Loucy (cell line): ENCODE measurements around the gene ACAP1.

Experiments used
- EZH2phosphoT487 ChIP-seq: fragments of 200-600 bp; IDR thresholded peaks from 2 replicates; pipeline ENCODE4 v1.6.1; 2018; ENCODE audit warnings: antibody characterized with exemption, mild to moderate bottlenecking, moderate library complexity, borderline replicate concordance
- TF ChIP-seq, protein P1 (sequence below): fragments of 200-600 bp; sonication (generic); conservative IDR thresholded peaks from 2 replicates; pipeline ENCODE4 v1.5.1; 2014; ENCODE audit warnings: mild to moderate bottlenecking, antibody characterized with exemption, low read length

DNA sequence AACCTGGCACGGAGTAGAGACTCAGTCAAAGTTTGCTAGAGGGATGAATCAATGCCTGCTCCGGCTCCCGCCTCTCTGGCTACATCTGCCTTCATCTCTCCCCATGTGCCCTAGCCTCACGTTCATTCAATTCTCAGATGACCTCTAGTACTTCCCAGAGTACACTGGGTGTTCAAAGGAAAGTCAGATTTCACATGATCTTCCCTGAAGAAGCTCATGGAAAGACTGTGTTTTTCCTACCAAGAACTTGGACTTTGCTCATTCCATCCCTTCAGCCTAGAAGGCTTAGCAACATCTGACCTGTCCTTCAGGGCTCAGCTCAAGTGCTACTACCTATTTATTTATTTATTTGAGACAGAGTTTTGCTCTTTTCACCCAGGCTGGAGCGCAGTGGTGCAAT lies 33.5 kb downstream of the ACAP1 start:
- TF ChIP-seq, protein P1, sequence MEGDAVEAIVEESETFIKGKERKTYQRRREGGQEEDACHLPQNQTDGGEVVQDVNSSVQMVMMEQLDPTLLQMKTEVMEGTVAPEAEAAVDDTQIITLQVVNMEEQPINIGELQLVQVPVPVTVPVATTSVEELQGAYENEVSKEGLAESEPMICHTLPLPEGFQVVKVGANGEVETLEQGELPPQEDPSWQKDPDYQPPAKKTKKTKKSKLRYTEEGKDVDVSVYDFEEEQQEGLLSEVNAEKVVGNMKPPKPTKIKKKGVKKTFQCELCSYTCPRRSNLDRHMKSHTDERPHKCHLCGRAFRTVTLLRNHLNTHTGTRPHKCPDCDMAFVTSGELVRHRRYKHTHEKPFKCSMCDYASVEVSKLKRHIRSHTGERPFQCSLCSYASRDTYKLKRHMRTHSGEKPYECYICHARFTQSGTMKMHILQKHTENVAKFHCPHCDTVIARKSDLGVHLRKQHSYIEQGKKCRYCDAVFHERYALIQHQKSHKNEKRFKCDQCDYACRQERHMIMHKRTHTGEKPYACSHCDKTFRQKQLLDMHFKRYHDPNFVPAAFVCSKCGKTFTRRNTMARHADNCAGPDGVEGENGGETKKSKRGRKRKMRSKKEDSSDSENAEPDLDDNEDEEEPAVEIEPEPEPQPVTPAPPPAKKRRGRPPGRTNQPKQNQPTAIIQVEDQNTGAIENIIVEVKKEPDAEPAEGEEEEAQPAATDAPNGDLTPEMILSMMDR = no peak
- TF ChIP-seq EZH2phosphoT487 = no peak
